ENCODE data around the gene PAPOLA.
A peak's percentile ranks its signal among the peaks of the same experiment; 100 is the strongest.

PAPOLA gene

DNA sequence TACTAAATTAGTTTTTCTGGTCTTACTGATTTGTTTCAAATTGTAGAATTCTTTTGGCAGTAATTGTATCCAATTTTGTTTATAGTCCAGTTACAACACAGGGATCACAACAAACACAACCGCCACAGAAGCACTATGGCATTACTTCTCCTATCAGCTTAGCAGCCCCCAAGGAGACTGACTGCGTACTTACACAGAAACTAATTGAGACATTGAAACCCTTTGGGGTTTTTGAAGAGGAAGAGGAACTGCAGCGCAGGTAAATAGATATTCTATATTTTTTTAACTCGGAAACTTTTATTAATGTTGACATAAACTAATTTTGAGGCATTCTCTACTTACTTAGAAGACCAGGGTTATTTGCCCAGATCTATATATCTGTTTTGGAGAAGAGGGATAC is 17.8 kb downstream of the PAPOLA start:
- FAIRE-seq (no peak), DNase-seq (ENCODE audit: insufficient read length, low spot score) (no peak)
- TF ChIP-seq, protein P1, sequence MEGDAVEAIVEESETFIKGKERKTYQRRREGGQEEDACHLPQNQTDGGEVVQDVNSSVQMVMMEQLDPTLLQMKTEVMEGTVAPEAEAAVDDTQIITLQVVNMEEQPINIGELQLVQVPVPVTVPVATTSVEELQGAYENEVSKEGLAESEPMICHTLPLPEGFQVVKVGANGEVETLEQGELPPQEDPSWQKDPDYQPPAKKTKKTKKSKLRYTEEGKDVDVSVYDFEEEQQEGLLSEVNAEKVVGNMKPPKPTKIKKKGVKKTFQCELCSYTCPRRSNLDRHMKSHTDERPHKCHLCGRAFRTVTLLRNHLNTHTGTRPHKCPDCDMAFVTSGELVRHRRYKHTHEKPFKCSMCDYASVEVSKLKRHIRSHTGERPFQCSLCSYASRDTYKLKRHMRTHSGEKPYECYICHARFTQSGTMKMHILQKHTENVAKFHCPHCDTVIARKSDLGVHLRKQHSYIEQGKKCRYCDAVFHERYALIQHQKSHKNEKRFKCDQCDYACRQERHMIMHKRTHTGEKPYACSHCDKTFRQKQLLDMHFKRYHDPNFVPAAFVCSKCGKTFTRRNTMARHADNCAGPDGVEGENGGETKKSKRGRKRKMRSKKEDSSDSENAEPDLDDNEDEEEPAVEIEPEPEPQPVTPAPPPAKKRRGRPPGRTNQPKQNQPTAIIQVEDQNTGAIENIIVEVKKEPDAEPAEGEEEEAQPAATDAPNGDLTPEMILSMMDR (IDR thresholded peaks at IDR 0.05; ENCODE audit: insufficient read depth, missing control alignments), result no peak

DNA sequence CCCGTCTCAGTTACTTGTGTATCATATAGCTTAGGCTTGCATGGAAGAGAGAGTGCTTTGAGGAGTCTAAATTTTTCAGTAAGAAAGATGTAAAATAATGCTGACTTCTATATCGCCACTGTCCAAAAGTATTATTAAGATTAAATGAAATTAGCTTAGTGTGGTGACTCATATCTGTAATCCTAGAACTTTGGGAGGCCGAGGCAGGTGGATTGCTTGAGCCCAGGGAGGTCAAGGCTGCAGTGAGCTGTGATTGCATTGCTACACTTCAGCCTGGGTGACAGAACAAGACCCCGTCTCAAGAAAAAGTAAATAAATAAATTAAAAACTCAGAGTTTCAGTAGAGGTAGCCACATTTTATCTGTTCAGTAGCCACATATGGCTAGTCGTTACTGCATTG is 23.3 kb downstream of the PAPOLA start:
- FAIRE-seq, result no peak
- TF ChIP-seq, protein P1 (IDR thresholded peaks at IDR 0.05; ENCODE audit: insufficient read depth, missing control alignments), result no peak
- DNase-seq (ENCODE audit: insufficient read length, low spot score), result no peak

DNA sequence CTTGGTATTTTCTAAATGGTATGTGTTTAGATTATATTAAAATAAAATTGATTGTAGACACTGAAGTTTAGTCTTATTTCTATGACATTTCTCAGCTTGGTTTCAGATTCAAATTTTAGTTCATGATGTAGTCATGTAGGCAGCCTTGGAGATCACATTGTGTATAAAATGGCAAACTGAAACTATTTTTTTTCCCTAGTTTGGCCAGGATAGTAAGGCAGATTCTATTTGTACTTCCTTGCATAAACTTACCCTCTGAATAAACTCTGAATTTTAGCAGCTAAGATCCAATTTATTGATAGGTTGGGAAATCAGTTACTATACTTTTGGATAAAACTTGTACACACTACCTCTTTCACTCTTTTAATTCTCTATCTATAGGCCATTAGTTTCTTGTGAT is 30.4 kb downstream of the PAPOLA start:
- DNase-seq (ENCODE audit: insufficient read length, low spot score) (no peak), FAIRE-seq (no peak)
- TF ChIP-seq, protein P1 (IDR thresholded peaks at IDR 0.05; ENCODE audit: insufficient read depth, missing control alignments), result no peak

DNA sequence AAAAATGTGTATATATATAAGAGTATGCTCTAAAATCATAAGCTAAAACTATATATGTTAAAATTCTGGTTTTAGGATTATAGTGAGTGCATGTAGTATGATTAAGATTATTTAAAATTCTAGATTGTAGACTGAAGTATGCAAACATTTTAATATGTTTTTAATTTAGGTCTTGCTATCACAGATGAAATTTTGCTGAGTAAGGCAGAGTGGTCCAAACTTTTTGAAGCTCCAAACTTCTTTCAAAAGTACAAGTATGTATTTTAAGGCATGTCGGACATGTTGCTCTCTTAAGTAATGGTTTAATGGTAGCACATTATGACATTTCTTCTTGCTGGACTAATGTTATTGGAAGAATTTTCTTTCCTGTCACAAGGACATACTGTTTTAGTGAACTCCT is 34.6 kb downstream of the PAPOLA start:
- FAIRE-seq (no peak), DNase-seq (ENCODE audit: insufficient read length, low spot score) (no peak)
- TF ChIP-seq, protein P1 (IDR thresholded peaks at IDR 0.05; ENCODE audit: insufficient read depth, missing control alignments), result no peak

DNA sequence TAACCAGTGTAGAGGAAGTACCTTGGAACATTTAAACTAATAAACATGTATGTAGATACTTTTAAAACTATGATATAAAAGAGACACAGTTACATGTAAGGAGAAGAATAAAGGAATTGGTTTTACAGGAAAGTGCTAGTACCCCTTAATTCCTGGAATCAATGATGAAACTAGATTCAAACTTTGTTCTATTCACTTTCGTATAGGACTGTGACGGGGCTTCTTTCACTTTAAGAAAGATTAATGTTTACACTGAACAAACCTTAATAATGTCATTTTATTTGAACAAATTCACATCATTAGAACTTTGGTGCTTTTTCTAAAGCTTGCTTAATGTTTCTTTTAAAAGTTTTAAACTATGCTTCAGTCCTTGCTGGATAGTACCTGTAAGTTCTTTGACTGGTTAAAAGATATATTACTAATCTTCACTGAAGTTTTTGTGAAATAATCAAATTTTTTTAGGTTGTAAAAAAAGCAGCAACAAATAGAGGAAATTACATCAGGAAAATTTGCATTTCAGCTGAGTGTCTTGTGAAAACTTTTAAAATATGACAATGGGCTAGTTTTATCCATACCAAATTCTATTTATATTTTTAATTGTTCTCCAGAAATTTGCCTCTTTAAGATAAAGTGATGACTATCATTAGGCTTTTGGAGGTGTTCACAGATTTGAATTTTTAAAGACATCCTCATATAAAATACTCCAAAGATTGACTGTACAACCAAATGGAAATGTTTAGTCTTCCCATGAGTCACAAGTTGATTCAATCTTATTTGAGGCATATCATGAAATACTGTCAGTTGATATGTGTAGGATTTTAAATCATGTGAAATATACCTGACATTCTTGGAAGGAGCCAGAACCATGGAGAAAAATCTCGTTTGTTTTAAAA is 36.2 kb downstream of the PAPOLA start:
- TF ChIP-seq, protein P1 (IDR thresholded peaks at IDR 0.05; ENCODE audit: insufficient read depth, missing control alignments), result no peak
- FAIRE-seq, result no peak
- no peak for DNase-seq (ENCODE audit: insufficient read length, low spot score)

DNA sequence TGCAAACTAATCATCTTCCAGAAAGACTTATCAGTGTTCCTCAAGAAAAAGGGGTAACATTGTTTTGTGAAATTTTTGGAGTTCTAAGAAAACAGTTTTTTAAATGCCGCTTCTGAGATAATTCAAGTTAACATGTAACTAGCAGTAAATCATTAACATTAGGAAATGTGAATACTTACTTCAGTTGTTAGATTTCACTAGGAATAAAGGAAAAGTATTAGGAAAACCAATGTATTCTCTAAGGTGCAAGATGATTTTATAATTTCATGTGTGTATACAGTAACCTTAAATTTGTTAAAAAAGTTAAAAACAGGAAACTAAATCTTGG is 36.8 kb downstream of the PAPOLA start:
- TF ChIP-seq, protein P1 (IDR thresholded peaks at IDR 0.05; ENCODE audit: insufficient read depth, missing control alignments), result no peak
- DNase-seq (ENCODE audit: insufficient read length, low spot score), result no peak
- peak; percentile 74 for FAIRE-seq

DNA sequence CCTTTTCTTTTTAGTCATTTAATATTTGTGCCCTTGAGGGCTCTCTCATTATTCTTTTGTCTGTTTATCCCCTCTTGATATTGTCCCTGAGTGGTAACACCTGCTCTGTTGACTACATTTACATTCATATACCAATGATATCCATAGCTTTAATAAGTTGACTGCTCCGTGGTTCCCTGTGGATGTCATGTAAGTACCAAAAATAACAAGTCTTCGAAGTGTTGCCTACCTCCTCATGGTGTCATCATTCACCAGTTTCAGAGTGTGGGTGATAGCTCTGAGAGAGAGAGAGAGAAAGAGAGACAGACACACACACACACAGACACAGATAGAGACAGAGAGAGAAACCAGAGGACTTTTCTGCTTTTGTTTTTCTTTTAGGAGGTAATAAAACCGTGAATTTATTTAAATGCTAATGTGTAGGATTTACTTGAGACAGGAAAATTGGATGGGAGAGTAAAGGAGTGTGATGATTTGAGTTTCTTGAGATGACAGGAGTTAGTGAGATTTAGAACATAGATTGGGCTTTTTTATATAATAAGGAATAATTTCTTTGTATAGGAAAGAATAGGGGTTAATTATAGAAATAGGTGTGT is 52.2 kb downstream of the PAPOLA start:
- TF ChIP-seq, protein P1 (IDR thresholded peaks at IDR 0.05; ENCODE audit: insufficient read depth, missing control alignments), result no peak
- no peak for DNase-seq (ENCODE audit: insufficient read length, low spot score)
- no peak for FAIRE-seq
